Measurements from ENCODE around the gene CPN2. TPM values are rescaled to one million over a fixed set of nuclear protein-coding genes. Genes with fewer than 3 reads are reported as not detected.

CPN2 gene
- total and polyA plus RNA-seq, 2 donors (not counting 3 experiments of a cell fraction or from before 2014, with no cell fraction given) = not detected

GRCh38 chr3:194360568-194360967, 9.4 kb upstream of the CPN2 start:
- POLR2A ChIA-PET = no interaction called here

More at GRCh38 chr3:194360568-194360967, 9.4 kb upstream of the CPN2 start:
- Histone ChIP-seq H3K27me3 (ENCODE audit: control insufficient read depth in 2 of 2, insufficient read depth in 2 of 2, low read length in 2 of 2) (peaks cover 0 to 14% of the 10 kb centered on the region in 2 experiments), H2AFZ (ENCODE audit: low read depth, low read length) (no peak overlapping the region), H3K4me2 (ENCODE audit: insufficient read depth, low read length) (no peak overlapping the region), H3K4me3 (replicated peaks in 1 of 3; ENCODE audit: insufficient read depth in 1 of 3, low read depth in 1 of 3, low read length in 3 of 3) (no peak overlapping the region), H3K9me3 (replicated peaks; ENCODE audit: control insufficient read depth, insufficient read depth, low read length) (no peaks in the 10 kb centered on the region), H3K79me2 (ENCODE audit: control insufficient read depth, insufficient read depth, low read length) (no peaks in the 10 kb centered on the region), H3K9ac (replicated peaks; ENCODE audit: extremely low read depth, insufficient read depth, low read length) (no peak overlapping the region), H3K4me1 (ENCODE audit: control insufficient read depth, extremely low read depth, insufficient read depth, low read length) (peaks cover 5% of the 10 kb centered on the region), H3K27ac (ENCODE audit: insufficient read depth, low read depth, low read length) (no peak overlapping the region), H3K9me1 (replicated peaks; ENCODE audit: control insufficient read depth, extremely low read depth, insufficient read depth, low read length) (no peaks in the 10 kb centered on the region), H4K20me1 (replicated peaks; ENCODE audit: control insufficient read depth, extremely low read depth, insufficient read depth, low read length) (no peaks in the 10 kb centered on the region), H3K36me3 (ENCODE audit: control insufficient read depth in 2 of 2, extremely low read depth in 1 of 2, insufficient read depth in 2 of 2, low read length in 2 of 2) (no peaks in the 10 kb centered on the region)
- CTCF ChIA-PET = interaction anchor here (1.3 to 2.9 kb wide), 3 partner anchors 16 to 27 kb away, joined by 3 to 11 read pairs (median 4); no protein-coding TSS in a partner anchor
- no peak for TF ChIP-seq JUN (IDR thresholded peaks at IDR 0.05; ENCODE audit: borderline replicate concordance, insufficient read depth, insufficient read length, low read depth)
- no peak for TF ChIP-seq POLR2A (IDR thresholded peaks at IDR 0.05; ENCODE audit: low read depth, low read length)
- no peak for TF ChIP-seq EZH2 (IDR thresholded peaks at IDR 0.05; ENCODE audit: borderline replicate concordance, low read depth, low read length, severe bottlenecking)
- TF ChIP-seq MAX (IDR thresholded peaks at IDR 0.05; ENCODE audit: insufficient read depth, insufficient read length) = no peak
- TF ChIP-seq GATA2 (IDR thresholded peaks at IDR 0.05; ENCODE audit: insufficient read depth, insufficient read length, low read depth, low read length) = no peak
- no peak for TF ChIP-seq MYC (IDR thresholded peaks at IDR 0.05; ENCODE audit: low read depth, low read length)
- no peak for TF ChIP-seq CTCF (IDR thresholded peaks at IDR 0.05; ENCODE audit: extremely low read depth in 1 of 2, insufficient read depth in 1 of 2, low read depth in 1 of 2, low read length in 2 of 2)
- TF ChIP-seq POLR2AphosphoS5 (IDR thresholded peaks at IDR 0.05; ENCODE audit: insufficient read depth, low read depth, low read length) = no peak
- no peak for TF ChIP-seq FOS (IDR thresholded peaks at IDR 0.05; ENCODE audit: borderline replicate concordance, insufficient read depth, low read length)
- DNase-seq (ENCODE audit: low read depth, low spot score) (no peak), FAIRE-seq (no peak)
- intact Hi-C loops (cut with micrococcal nuclease) (no loop called here), dilution Hi-C loops (cut with MboI; ENCODE audit: extremely low pct_ligation_motif_present, low sequenced_read_pairs) (no loop called here)
- no TSS peak for BruUV-seq (replicated peaks)

Measured in endothelial cell of umbilical vein (primary cell).